DOHH2 (cell line): ENCODE results near the gene CDH4.

Experiments used
- CTCF ChIP-seq: fragments of 200-600 bp; sonication (generic); IDR thresholded peaks from one replicate; pipeline ENCODE4 v1.5.1; 2014; ENCODE audit warnings: antibody characterized with exemption, mild to moderate bottlenecking, low read depth, low read length; ENCODE audit not compliant: poor library complexity, severe bottlenecking
- EZH2phosphoT487 ChIP-seq: fragments of 200-600 bp; sonication (generic); IDR thresholded peaks from 2 replicates; pipeline ENCODE4 v1.6.1; 2017; ENCODE audit warnings: borderline replicate concordance, mild to moderate bottlenecking, antibody characterized with exemption, low read length, moderate library complexity, mixed read lengths

DNA sequence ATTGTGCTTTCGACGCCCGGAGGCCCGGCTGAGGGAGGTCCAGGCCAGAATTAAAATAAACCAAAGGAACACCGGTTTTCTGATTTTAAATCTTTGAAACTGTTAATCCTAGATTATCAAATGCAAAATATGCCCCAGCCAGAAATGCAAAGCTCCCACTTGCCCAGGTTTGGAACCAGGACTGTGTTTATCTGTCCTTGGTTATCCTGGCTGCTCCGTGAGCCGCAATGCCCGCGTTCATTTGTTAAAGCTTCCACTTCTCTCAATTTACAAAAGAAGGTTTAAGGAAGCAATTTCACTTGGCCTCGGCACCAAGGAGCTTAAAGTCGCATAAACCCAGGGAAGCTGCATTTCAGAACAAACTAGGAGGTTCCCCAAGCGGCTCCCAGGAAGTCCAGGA lies 563.6 kb downstream of the CDH4 start:
- no peak for TF ChIP-seq CTCF
- no peak for TF ChIP-seq EZH2phosphoT487
